ENCODE measurements around the gene KCND3.

- TF ChIP-seq CTCF (IDR thresholded peaks at IDR 0.05; ENCODE audit: low read depth, low read length), result no peak
- no peak for TF ChIP-seq MAX (IDR thresholded peaks at IDR 0.05; ENCODE audit: low read depth, low read length)
Measured at GRCh38 chr1:111791776-111792175, 197.7 kb downstream of the KCND3 start.

All from NB4 (cell line).